Endothelial cell (in vitro differentiated cells): Measurements from ENCODE around the gene ANKRD13C. TPM values are rescaled to one million over a fixed set of nuclear protein-coding genes. Genes with fewer than 3 reads are reported as not detected.

Experiments
- DNase-seq: peaks from one replicate; pipeline ENCODE4 v3.0.0; 2021; ENCODE audit warnings: low spot score
- H3K27ac Mint-ChIP-seq: one replicate; pipeline ENCODE4 v1.8.0; 2021; ENCODE audit warnings: mixed read lengths, inconsistent platforms; ENCODE audit not compliant: unreplicated experiment
- H3K27me3 Mint-ChIP-seq: one replicate; pipeline ENCODE4 v1.8.0; 2021; ENCODE audit warnings: mild to moderate bottlenecking, moderate library complexity, mixed read lengths, inconsistent platforms; ENCODE audit not compliant: unreplicated experiment
- H3K36me3 Mint-ChIP-seq: one replicate; pipeline ENCODE4 v1.8.0; 2021; ENCODE audit warnings: mild to moderate bottlenecking, low read depth, mixed read lengths, inconsistent platforms; ENCODE audit not compliant: unreplicated experiment
- H3K4me1 Mint-ChIP-seq: one replicate; pipeline ENCODE4 v1.8.0; 2021; ENCODE audit warnings: mild to moderate bottlenecking, mixed read lengths, inconsistent platforms; ENCODE audit not compliant: unreplicated experiment
- H3K4me3 Mint-ChIP-seq: one replicate; pipeline ENCODE4 v1.8.0; 2021; ENCODE audit warnings: mild to moderate bottlenecking, mixed read lengths, inconsistent platforms; ENCODE audit not compliant: unreplicated experiment
- H3K9me3 Mint-ChIP-seq: one replicate; pipeline ENCODE4 v1.8.0; 2021; ENCODE audit warnings: mixed read lengths, inconsistent platforms; ENCODE audit not compliant: unreplicated experiment
- total RNA-seq: library from RNA; stranded (reverse); fragmentation: NEBNext Ultra II Directional; extraction: Animal tissue kit (Norgen Biotek cat#: 25700); gene quantifications from one replicate; pipeline ENCODE4 v1.2.1, GENCODE V29; 2021; ENCODE audit not compliant: unreplicated experiment
- TF ChIP-seq, protein P1 (sequence below): fragments of 200-600 bp; sonication (generic); IDR thresholded peaks from one replicate; pipeline ENCODE4 v1.5.0; 2021; ENCODE audit warnings: antibody characterized with exemption; ENCODE audit not compliant: unreplicated experiment

Gene ANKRD13C
- total RNA-seq, 1 donor from 2014 or later, result 20.9 TPM

- H3K36me3 Mint-ChIP-seq, result no peaks in the 10 kb centered on the region
- peaks cover 1% of the 10 kb centered on the region for H3K27me3 Mint-ChIP-seq
- no peak overlapping the region for H3K4me3 Mint-ChIP-seq
These were observed 42.5 kb upstream of the ANKRD13C start for GRCh38 chr1:70397013-70397412.

GRCh38 chr1:70396607-70397006 is 42.1 kb upstream of the ANKRD13C start:
- Mint-ChIP-seq H3K4me1 (no peaks in the 10 kb centered on the region), H3K9me3 (no peaks in the 10 kb centered on the region), H3K4me3 (no peak overlapping the region), H3K27me3 (peaks cover 1% of the 10 kb centered on the region), H3K36me3 (no peaks in the 10 kb centered on the region), H3K27ac (no peak overlapping the region)
- TF ChIP-seq, protein P1, sequence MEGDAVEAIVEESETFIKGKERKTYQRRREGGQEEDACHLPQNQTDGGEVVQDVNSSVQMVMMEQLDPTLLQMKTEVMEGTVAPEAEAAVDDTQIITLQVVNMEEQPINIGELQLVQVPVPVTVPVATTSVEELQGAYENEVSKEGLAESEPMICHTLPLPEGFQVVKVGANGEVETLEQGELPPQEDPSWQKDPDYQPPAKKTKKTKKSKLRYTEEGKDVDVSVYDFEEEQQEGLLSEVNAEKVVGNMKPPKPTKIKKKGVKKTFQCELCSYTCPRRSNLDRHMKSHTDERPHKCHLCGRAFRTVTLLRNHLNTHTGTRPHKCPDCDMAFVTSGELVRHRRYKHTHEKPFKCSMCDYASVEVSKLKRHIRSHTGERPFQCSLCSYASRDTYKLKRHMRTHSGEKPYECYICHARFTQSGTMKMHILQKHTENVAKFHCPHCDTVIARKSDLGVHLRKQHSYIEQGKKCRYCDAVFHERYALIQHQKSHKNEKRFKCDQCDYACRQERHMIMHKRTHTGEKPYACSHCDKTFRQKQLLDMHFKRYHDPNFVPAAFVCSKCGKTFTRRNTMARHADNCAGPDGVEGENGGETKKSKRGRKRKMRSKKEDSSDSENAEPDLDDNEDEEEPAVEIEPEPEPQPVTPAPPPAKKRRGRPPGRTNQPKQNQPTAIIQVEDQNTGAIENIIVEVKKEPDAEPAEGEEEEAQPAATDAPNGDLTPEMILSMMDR, result no peak
- no peak for DNase-seq

More at GRCh38 chr1:70397013-70397412, 42.5 kb upstream of the ANKRD13C start:
- no peaks in the 10 kb centered on the region for H3K9me3 Mint-ChIP-seq
- TF ChIP-seq, protein P1, result no peak
- no peak for DNase-seq
- no peaks in the 10 kb centered on the region for H3K4me1 Mint-ChIP-seq
- H3K27ac Mint-ChIP-seq, result no peak overlapping the region

- H3K27me3 Mint-ChIP-seq, result peaks cover 1% of the 10 kb centered on the region
- no peak overlapping the region for H3K4me3 Mint-ChIP-seq
- H3K27ac Mint-ChIP-seq, result no peak overlapping the region
- H3K36me3 Mint-ChIP-seq, result no peaks in the 10 kb centered on the region
- H3K9me3 Mint-ChIP-seq, result no peaks in the 10 kb centered on the region
- TF ChIP-seq, protein P1, result no peak
- H3K4me1 Mint-ChIP-seq, result peaks cover 5% of the 10 kb centered on the region
- no peak for DNase-seq
These were observed 38.1 kb upstream of the ANKRD13C start for GRCh38 chr1:70392626-70393025.

- Mint-ChIP-seq H3K27ac (no peak overlapping the region), H3K9me3 (no peaks in the 10 kb centered on the region), H3K36me3 (no peaks in the 10 kb centered on the region), H3K27me3 (no peaks in the 10 kb centered on the region), H3K4me3 (no peak overlapping the region), H3K4me1 (peaks cover 5% of the 10 kb centered on the region)
- TF ChIP-seq, protein P1, result no peak
- DNase-seq, result no peak
These were observed 33.0 kb upstream of the ANKRD13C start for GRCh38 chr1:70387507-70387906.

GRCh38 chr1:70386121-70386520 is 31.6 kb upstream of the ANKRD13C start:
- Mint-ChIP-seq H3K27me3 (no peaks in the 10 kb centered on the region), H3K36me3 (no peaks in the 10 kb centered on the region), H3K27ac (no peak overlapping the region), H3K9me3 (no peaks in the 10 kb centered on the region), H3K4me1 (peaks cover 5% of the 10 kb centered on the region), H3K4me3 (no peak overlapping the region)
- no peak for DNase-seq
- TF ChIP-seq, protein P1, result no peak
